Epithelial cell of proximal tubule (primary cell): ENCODE results near the gene MT1E. TPM values are rescaled to one million over a fixed set of nuclear protein-coding genes. Genes with fewer than 3 reads are reported as not detected.
"Not testable (repeated sequence)": the region's sequence is repeated elsewhere in the genome, so short reads cannot be mapped to it uniquely, and the experiment has no call there.

ENCODE experiments used
- DNase-seq: peaks from one replicate; pipeline ENCODE4 v3.0.0-alpha.2; 2011; ENCODE audit warnings: low read depth
- H3K4me3 ChIP-seq: 2 replicates; pipeline ENCODE4 v1.5.1; 2011; ENCODE audit warnings: low read depth, mild to moderate bottlenecking, low read length
- CTCF ChIP-seq: conservative IDR thresholded peaks from 2 replicates; pipeline ENCODE4 v1.5.1; 2012; ENCODE audit warnings: low read depth, mild to moderate bottlenecking, low read length
- total RNA-seq: library from RNA; depleted of rRNA; stranded (reverse); fragments of >200 nt; gene quantifications from 2 replicates; pipeline ENCODE4 v1.2.3, GENCODE V29; 2015

MT1E gene
- total RNA-seq, 1 donor from 2014 or later, result 1,203 TPM

DNA sequence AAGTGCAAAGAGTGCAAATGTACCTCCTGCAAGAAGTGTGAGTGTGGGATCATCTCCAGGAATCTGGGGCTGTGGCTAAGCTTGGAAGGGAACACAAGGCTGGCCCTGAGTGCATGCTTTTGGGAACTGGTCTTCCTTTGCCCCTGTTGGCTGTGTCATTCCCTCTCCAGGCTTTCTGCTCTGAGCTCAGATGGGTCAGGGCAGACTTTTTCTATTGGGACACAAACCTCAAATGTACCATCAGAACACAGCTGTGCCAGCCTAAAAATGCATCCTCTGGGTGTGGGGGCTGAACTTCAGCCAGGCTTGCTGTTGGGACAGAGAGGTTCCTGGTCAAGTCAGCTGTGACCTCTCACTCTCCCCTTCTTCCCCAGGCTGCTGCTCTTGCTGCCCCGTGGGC lies 27.0 kb downstream of the MT1E start:
- TF ChIP-seq CTCF, result no peak
- H3K4me3 ChIP-seq, result no peak overlapping the region

GRCh38 chr16:56653218-56653617 lies 27.6 kb downstream of the MT1E start:
- no peak for DNase-seq
- H3K4me3 ChIP-seq, result no peak overlapping the region
- TF ChIP-seq CTCF, result no peak

More for the DNA sequence above, 27.0 kb downstream of the MT1E start:
- no peak for DNase-seq

DNA sequence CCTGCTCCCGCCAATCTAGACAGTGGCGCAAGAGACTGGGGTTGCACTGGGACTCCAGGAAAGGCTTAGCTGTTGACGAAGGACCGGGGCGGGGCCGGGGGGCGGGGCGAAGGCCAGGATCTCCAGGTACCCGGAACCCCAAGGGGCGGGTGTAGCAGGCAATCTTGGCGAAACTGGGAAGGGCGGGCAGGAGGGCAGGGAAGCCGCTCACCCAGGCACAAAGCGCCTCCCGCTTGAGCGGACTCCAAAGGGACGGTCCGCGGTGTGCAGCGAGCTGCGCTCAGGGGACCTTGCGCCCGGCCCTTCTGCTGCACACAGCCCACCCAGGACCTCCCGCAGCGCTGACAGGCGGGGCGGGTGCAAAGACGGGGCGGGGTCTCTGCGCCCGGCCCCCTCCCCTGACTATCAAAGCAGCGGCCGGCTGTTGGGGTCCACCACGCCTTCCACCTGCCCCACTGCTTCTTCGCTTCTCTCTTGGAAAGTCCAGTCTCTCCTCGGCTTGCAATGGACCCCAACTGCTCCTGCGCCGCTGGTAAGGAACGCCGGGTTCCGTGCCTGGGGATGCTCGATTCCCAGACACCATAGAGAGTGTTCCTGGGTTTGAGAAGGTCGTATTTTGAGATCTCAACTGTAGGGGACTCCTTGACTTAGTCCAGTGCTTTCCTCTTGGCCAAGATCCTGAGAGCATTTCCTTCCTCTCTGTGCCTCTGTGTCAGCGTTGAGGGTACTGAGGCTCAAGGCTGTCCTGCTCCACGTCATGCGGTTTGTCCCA lies 32.2 kb downstream of the MT1E start, which contains the start of gene MT1F:
MT1F (plus strand) TSS at position 405 of the 772 bp plus-strand sequence; CDS start at position 505, 100 bp downstream.
- peak within 1 kb of the TSS; percentile 61 for H3K4me3 ChIP-seq
- DNase-seq, result no peak
- no peak for TF ChIP-seq CTCF

DNA sequence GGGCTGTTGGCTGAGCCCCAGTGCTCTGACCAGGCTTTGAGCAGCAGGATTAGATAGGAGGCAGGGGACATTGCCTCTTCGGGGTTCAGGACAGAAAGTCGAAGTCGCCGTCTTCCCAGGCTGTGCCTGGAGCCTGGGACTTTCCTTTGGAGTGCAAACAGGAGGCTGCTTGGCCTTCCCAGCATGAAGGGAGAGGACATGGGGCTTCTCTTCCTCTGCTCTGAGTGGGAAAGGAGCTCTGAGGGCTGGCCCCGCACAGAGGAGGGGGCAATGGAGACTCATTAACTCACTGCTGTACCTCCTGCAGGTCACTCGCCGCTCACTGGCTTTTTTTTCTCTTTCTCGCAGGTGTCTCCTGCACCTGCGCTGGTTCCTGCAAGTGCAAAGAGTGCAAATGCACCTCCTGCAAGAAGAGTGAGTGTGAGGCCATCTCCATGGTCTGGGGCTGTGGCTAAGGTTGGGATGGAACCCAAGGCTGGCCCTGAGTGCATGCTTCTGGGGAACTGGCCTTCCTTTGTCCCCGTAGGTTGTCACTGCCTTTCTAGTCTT lies 32.8 kb downstream of the MT1E start:
- peak overlapping the region; percentile 61 for H3K4me3 ChIP-seq
- no peak for TF ChIP-seq CTCF
- DNase-seq, result no peak

DNA sequence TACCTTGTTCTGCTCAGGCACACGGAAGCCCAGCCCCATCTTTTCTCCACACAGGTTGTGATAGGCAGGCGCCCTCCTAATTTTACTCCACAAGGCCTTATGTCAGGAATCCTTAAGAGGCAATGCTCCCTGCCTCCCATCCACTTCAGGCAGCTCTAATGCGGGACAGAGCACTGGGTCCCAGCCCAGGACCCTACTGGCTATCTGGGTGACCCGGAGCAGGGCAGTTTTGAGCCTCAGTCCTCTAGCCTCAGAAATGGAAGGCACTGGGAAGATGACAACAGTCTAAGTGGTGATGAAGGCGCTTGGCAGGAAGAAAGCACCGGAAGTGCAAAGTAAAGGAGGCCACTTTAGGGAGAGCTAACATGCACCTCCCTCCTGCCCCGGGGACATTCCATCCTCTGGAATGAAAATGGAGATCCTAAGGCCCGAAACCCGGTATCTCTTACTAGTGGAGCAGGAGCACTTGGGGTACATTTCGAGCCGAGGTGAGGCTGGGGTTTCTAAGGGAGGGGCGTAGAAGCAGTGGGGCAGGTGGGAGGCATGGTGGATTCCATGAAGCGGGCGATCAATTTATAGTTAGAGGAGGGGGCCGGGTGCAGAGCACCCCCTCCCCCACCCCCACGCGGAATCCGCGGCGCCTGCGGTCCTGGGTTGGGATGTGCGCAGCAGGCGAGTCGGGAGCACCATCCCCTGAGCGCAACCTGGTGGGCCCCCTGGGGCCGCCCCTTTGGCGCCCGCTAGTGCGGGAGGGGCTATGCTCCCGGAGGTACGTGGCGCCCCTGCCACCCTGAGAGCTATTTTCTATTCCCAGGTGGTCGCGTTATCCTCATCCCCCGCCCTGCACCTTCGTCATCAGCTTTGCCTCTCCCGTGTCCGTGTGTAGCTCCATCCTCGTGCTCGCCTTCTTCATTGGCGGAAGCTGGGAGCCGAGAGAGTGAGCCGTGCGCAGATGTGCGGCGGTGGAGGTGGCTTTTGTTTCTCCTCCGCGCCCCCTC lies 37.1 kb downstream of the MT1E start:
- no peak for DNase-seq
- TF ChIP-seq CTCF, result no peak
- H3K4me3 ChIP-seq, result no peak overlapping the region

GRCh38 chr16:56664506-56664905 lies 38.9 kb downstream of the MT1E start:
- H3K4me3 ChIP-seq, result no peak overlapping the region
- DNase-seq, result no peak
- no peak for TF ChIP-seq CTCF

- H3K4me3 ChIP-seq, DNase-seq: not testable (repeated sequence)
Measured at GRCh38 chr16:56665286-56666261, 40.0 kb downstream of the MT1E start.
